Stimulated activated naive CD4-positive, alpha-beta T cell (primary cell): Measurements from ENCODE around the gene DBN1.

Experiments used
- DNase-seq, 6 experiments: peaks; one replicate each; lab custom pipeline; 2025; lab: John Stamatoyannopoulos, UW

DBN1 gene

GRCh38 chr5:177455661-177456590 is 17.5 kb downstream of the DBN1 start:
- peak; percentile 76 to 95 (median 92) for DNase-seq

- peak; percentile 88 to 94 (median 90) for DNase-seq
Measured at GRCh38 chr5:177455036-177455660, 18.3 kb downstream of the DBN1 start.

GRCh38 chr5:177454397-177455035 is 18.9 kb downstream of the DBN1 start:
- DNase-seq = peak; percentile 75 to 96 (median 92)

GRCh38 chr5:177453852-177454396 is 19.5 kb downstream of the DBN1 start:
- DNase-seq = peak in 2 of 6 experiments; percentile 67 to 72

GRCh38 chr5:177452688-177453638 is 20.5 kb downstream of the DBN1 start:
- peak in 1 of 6 experiments; percentile 45 for DNase-seq

GRCh38 chr5:177450667-177451424 is 22.6 kb downstream of the DBN1 start:
- DNase-seq = no peak

GRCh38 chr5:177449140-177450061 is 24.0 kb downstream of the DBN1 start:
- no peak for DNase-seq

GRCh38 chr5:177448244-177448950 is 25.0 kb downstream of the DBN1 start:
- DNase-seq = no peak

GRCh38 chr5:177447611-177448243 is 25.7 kb downstream of the DBN1 start:
- DNase-seq = peak in 1 of 6 experiments; percentile 62

- peak; percentile 70 to 81 (median 78) for DNase-seq
Measured at GRCh38 chr5:177447066-177447610, 26.3 kb downstream of the DBN1 start.

GRCh38 chr5:177446200-177447065 is 27.0 kb downstream of the DBN1 start, which contains the start of gene PRR7:
Gene PRR7, plus strand, starts transcription at chr5:177446814. Its CDS starts 8,254 bp downstream, at chr5:177455068.
- DNase-seq = peak; percentile 58 to 85 (median 74)

- DNase-seq = peak in 1 of 6 experiments; percentile 30
Measured at GRCh38 chr5:177445917-177446199, 27.6 kb downstream of the DBN1 start.

GRCh38 chr5:177445052-177445916 is 28.1 kb downstream of the DBN1 start:
- peak in 5 of 6 experiments; percentile 29 to 49 (median 37) for DNase-seq

- DNase-seq = peak in 3 of 6 experiments; percentile 21 to 48 (median 46)
Measured at GRCh38 chr5:177444106-177445051, 29.1 kb downstream of the DBN1 start.
